Endothelial cell of umbilical vein (primary cell): ENCODE measurements around the gene ATIC. TPM values are rescaled to one million over a fixed set of nuclear protein-coding genes. Genes with fewer than 3 reads are reported as not detected.

Source experiments
- BruUV-seq: library from RNA; stranded (reverse); fragments of 400-500 nt; replicated peaks from 2 replicates; lab custom pipeline; 2021; lab: Mats Ljungman, UMichigan
- CTCF ChIA-PET: fragments of 300-600, 350-600 bp; sonication (Branson Sonifier 250); formaldehyde crosslinking; loops from one replicate; lab custom pipeline; 2021; ENCODE audit warnings: antibody characterized with exemption, inconsistent platforms; lab: Charles Lee
- POLR2A ChIA-PET: fragments of 300-600, 350-600 bp; sonication (Branson Sonifier 250); formaldehyde crosslinking; loops from one replicate; lab custom pipeline; 2021; ENCODE audit warnings: antibody characterized with exemption, inconsistent platforms; lab: Charles Lee
- DNase-seq: peaks from one replicate; pipeline ENCODE4 v3.0.0-alpha.2; 2011; ENCODE audit warnings: low read depth, low spot score
- FAIRE-seq: peaks from 2 replicates; lab custom pipeline; 2011; peaks lifted over from hg19 to GRCh38; lab: Jason Lieb, UNC
- H2AFZ ChIP-seq: 2 replicates; pipeline ENCODE4 v1.6.0; 2012; ENCODE audit warnings: low read depth, low read length, control low read depth, inconsistent platforms
- H3K27ac ChIP-seq: 2 replicates; pipeline ENCODE4 v1.5.1; 2011; ENCODE audit warnings: low read depth, mild to moderate bottlenecking, control low read depth, low read length, moderate library complexity; ENCODE audit not compliant: insufficient read depth
- H3K27me3 ChIP-seq, 2 experiments: 2 replicates each; pipeline versions ENCODE4 v1.6.0 to v1.6.1; 2011; ENCODE audit warnings: low read length in 2 of 2, mixed read lengths in 1 of 2; ENCODE audit not compliant: control insufficient read depth in 2 of 2, insufficient read depth in 2 of 2
- H3K36me3 ChIP-seq, 2 experiments: 2 replicates in 1 of 2; 3 replicates in 1 of 2; pipeline ENCODE4 v1.5.1; 2011; ENCODE audit warnings: low read length in 2 of 2, mild to moderate bottlenecking in 1 of 2, moderate library complexity in 1 of 2; ENCODE audit not compliant: control insufficient read depth in 2 of 2, insufficient read depth in 2 of 2; ENCODE audit errors: extremely low read depth in 1 of 2
- H3K4me1 ChIP-seq: 3 replicates; pipeline ENCODE4 v1.5.1; 2011; ENCODE audit warnings: mild to moderate bottlenecking, low read length; ENCODE audit not compliant: control insufficient read depth, insufficient read depth; ENCODE audit errors: extremely low read depth
- H3K4me2 ChIP-seq: 2 replicates; pipeline ENCODE4 v1.6.1; 2011; ENCODE audit warnings: low read length, control low read depth, mixed read lengths; ENCODE audit not compliant: insufficient read depth
- H3K4me3 ChIP-seq, 3 experiments: fragments of 200-600 bp in 1 of 3; sonication (generic), shearing (Covaris generic) in 1 of 3; replicated peaks in 1 of 3; 2 replicates each; pipeline ENCODE4 v1.5.1; 2011 to 2016; ENCODE audit warnings: control low read depth in 3 of 3, low read length in 3 of 3, mild to moderate bottlenecking in 2 of 3, inconsistent platforms in 1 of 3, low read depth in 1 of 3, moderate library complexity in 1 of 3; ENCODE audit not compliant: insufficient read depth in 1 of 3
- H3K79me2 ChIP-seq: 2 replicates; pipeline ENCODE4 v1.6.0; 2012; ENCODE audit warnings: low read length, inconsistent platforms; ENCODE audit not compliant: control insufficient read depth, insufficient read depth
- H3K9ac ChIP-seq: replicated peaks from 2 replicates; pipeline ENCODE3; 2011; ENCODE audit warnings: low read length, control low read depth; ENCODE audit not compliant: insufficient read depth; ENCODE audit errors: extremely low read depth
- H3K9me1 ChIP-seq: replicated peaks from 3 replicates; pipeline ENCODE4 v1.6.0; 2011; ENCODE audit warnings: mild to moderate bottlenecking, low read length; ENCODE audit not compliant: control insufficient read depth, insufficient read depth; ENCODE audit errors: extremely low read depth
- H3K9me3 ChIP-seq: replicated peaks from 2 replicates; pipeline ENCODE4 v1.5.1; 2012; ENCODE audit warnings: low read length, inconsistent platforms; ENCODE audit not compliant: control insufficient read depth, insufficient read depth
- H4K20me1 ChIP-seq: replicated peaks from 2 replicates; pipeline ENCODE3; 2011; ENCODE audit warnings: mild to moderate bottlenecking, low read length; ENCODE audit not compliant: control insufficient read depth, insufficient read depth; ENCODE audit errors: extremely low read depth
- EZH2 ChIP-seq: IDR thresholded peaks from 2 replicates; pipeline ENCODE4 v1.6.1; 2012; ENCODE audit warnings: borderline replicate concordance, low read depth, mild to moderate bottlenecking, moderate library complexity, low read length, inconsistent platforms; ENCODE audit not compliant: severe bottlenecking
- FOS ChIP-seq: IDR thresholded peaks from 2 replicates; pipeline ENCODE4 v1.6.1; 2011; ENCODE audit warnings: mild to moderate bottlenecking, low read length, moderate library complexity, borderline replicate concordance; ENCODE audit not compliant: insufficient read depth
- GATA2 ChIP-seq: IDR thresholded peaks from 2 replicates; pipeline ENCODE4 v1.7.0; 2011; ENCODE audit warnings: low read depth, mild to moderate bottlenecking, moderate library complexity, mixed read lengths, low read length; ENCODE audit not compliant: insufficient read length, insufficient read depth
- JUN ChIP-seq: IDR thresholded peaks from 2 replicates; pipeline ENCODE4 v1.6.1; 2011; ENCODE audit warnings: borderline replicate concordance, low read depth; ENCODE audit not compliant: insufficient read length, insufficient read depth
- MAX ChIP-seq: IDR thresholded peaks from 2 replicates; pipeline ENCODE4 v1.6.1; 2011; ENCODE audit not compliant: insufficient read depth, insufficient read length
- MYC ChIP-seq: IDR thresholded peaks from one replicate; pipeline ENCODE4 v1.6.1; 2011; ENCODE audit warnings: mild to moderate bottlenecking, low read depth, low read length
- POLR2A ChIP-seq: IDR thresholded peaks from 2 replicates; pipeline ENCODE4 v1.6.1; 2012; ENCODE audit warnings: low read depth, mild to moderate bottlenecking, control low read depth, low read length
- POLR2AphosphoS5 ChIP-seq: IDR thresholded peaks from 2 replicates; pipeline ENCODE4 v1.6.1; 2012; ENCODE audit warnings: low read depth, mild to moderate bottlenecking, control low read depth, low read length, moderate library complexity; ENCODE audit not compliant: insufficient read depth
- dilution Hi-C: fragments of 300-500 bp; cut with MboI; formaldehyde crosslinking; loops from one replicate; pipeline ENCODE4 v1.15.0; 2019; ENCODE audit warnings: low sequenced_read_pairs; ENCODE audit not compliant: extremely low pct_ligation_motif_present
- intact Hi-C: fragments of 100-400 bp; cut with micrococcal nuclease; formaldehyde crosslinking; loops from one replicate; pipeline ENCODE4 v1.10.0; 2022
- polyA plus RNA-seq, 4 experiments: library from polyadenylated mRNA; depleted of rRNA in 3 of 4; stranded (reverse) in 3 of 4; unstranded in 1 of 4; fragments of >200 nt; gene quantifications; 2 replicates each; pipeline versions ENCODE4 v1.2.1 to v1.2.3, GENCODE V29; 2011 to 2012; ENCODE audit warnings: missing spikeins in 1 of 4
- total RNA-seq: library from RNA; stranded (reverse); gene quantifications from 2 replicates; pipeline ENCODE4 v1.2.3, GENCODE V29; 2021
- TF ChIP-seq, protein P1 (sequence below), 2 donors: IDR thresholded peaks; 1 replicate in 1 of 2; 2 replicates in 1 of 2; pipeline ENCODE4 v1.5.1; 2011; ENCODE audit warnings: low read length in 2 of 2, mild to moderate bottlenecking in 2 of 2, moderate library complexity in 2 of 2, control low read depth in 1 of 2, inconsistent platforms in 1 of 2, low read depth in 1 of 2; ENCODE audit not compliant: insufficient read depth in 1 of 2; ENCODE audit errors: extremely low read depth in 1 of 2

ATIC gene
- total and polyA plus RNA-seq, 2 donors (not counting 3 experiments of a cell fraction or from before 2014, with no cell fraction given), result 29.5 to 80.2 TPM

DNA sequence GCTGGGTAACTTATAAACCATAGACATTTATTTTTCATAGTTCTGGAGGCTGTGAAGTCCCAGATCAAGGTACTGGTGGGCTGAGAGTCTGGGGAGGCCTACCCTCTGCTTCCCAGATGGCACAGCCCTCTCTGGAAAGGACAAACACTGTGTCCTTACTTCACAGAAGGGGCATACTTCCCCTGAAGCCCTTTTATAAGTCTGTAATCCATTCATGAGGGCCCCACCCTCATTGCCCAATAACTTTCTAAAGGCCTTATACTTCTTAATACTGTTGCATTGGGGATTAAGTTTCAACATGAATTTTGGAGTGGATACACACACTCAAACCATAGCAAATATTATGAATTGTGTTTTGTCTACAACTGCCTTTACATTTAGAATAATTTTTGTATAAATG lies 36.0 kb downstream of the ATIC start:
- Histone ChIP-seq H3K36me3 (peaks cover 5 to 21% of the 10 kb centered on the region in 2 experiments), H3K9me3 (no peaks in the 10 kb centered on the region), H2AFZ (no peak overlapping the region), H3K4me2 (no peak overlapping the region), H4K20me1 (no peaks in the 10 kb centered on the region), H3K79me2 (no peaks in the 10 kb centered on the region), H3K4me3 (no peak overlapping the region), H3K4me1 (no peaks in the 10 kb centered on the region), H3K27me3 (no peaks in the 10 kb centered on the region), H3K9me1 (no peaks in the 10 kb centered on the region), H3K9ac (no peak overlapping the region), H3K27ac (no peak overlapping the region)
- ChIA-PET CTCF (no interaction called here), POLR2A (no interaction called here)
- TF ChIP-seq, protein P1, sequence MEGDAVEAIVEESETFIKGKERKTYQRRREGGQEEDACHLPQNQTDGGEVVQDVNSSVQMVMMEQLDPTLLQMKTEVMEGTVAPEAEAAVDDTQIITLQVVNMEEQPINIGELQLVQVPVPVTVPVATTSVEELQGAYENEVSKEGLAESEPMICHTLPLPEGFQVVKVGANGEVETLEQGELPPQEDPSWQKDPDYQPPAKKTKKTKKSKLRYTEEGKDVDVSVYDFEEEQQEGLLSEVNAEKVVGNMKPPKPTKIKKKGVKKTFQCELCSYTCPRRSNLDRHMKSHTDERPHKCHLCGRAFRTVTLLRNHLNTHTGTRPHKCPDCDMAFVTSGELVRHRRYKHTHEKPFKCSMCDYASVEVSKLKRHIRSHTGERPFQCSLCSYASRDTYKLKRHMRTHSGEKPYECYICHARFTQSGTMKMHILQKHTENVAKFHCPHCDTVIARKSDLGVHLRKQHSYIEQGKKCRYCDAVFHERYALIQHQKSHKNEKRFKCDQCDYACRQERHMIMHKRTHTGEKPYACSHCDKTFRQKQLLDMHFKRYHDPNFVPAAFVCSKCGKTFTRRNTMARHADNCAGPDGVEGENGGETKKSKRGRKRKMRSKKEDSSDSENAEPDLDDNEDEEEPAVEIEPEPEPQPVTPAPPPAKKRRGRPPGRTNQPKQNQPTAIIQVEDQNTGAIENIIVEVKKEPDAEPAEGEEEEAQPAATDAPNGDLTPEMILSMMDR (IDR thresholded peaks at IDR 0.05; ENCODE audit: extremely low read depth in 1 of 2, insufficient read depth in 1 of 2, low read depth in 1 of 2, low read length in 2 of 2), result no peak
- no peak for TF ChIP-seq EZH2
- TF ChIP-seq GATA2, result no peak
- TF ChIP-seq MYC, result no peak
- no peak for TF ChIP-seq MAX
- TF ChIP-seq POLR2A, result no peak
- TF ChIP-seq JUN, result no peak
- TF ChIP-seq POLR2AphosphoS5, result no peak
- no peak for TF ChIP-seq FOS
- DNase-seq (no peak), FAIRE-seq (no peak)
- intact Hi-C loops (no loop called here), dilution Hi-C loops (no loop called here)
- no TSS peak for BruUV-seq
